NOMO-1 treated with DMSO at 0.1 percent for 48 hours (cell line): ENCODE results near the gene CCDC177.

Experiments
- DNase-seq: peaks from one replicate; lab custom pipeline; 2025; ENCODE audit not compliant: unreplicated experiment; lab: John Stamatoyannopoulos, UW

CCDC177 gene

GRCh38 chr14:69531135-69531534, 43.5 kb downstream of the CCDC177 start:
- no peak for DNase-seq

DNA sequence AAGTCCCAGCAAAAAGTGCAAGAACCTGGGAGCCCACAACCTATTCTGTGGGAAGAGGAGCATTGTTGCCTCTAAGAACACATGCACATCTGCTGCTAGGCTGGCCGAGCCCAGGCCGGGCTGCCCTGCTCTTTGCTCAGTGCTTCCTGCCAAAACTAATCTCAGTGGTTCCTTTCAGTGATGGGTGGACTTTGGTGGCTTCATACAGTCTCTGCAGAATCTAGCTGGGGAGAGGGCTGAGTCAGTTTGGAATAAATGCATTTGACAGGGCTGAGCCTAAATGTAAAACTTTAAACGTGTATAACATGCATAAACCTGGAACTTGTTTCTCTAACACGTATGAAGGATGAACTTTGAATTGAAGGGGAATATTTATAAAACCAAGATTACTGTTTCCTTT, 44.6 kb downstream of the CCDC177 start:
- no peak for DNase-seq

GRCh38 chr14:69529563-69529962, 45.1 kb downstream of the CCDC177 start:
- DNase-seq, result no peak

GRCh38 chr14:69528930-69529329, 45.7 kb downstream of the CCDC177 start:
- no peak for DNase-seq

- DNase-seq, result no peak
Measured at GRCh38 chr14:69528143-69528542, 46.5 kb downstream of the CCDC177 start.

DNA sequence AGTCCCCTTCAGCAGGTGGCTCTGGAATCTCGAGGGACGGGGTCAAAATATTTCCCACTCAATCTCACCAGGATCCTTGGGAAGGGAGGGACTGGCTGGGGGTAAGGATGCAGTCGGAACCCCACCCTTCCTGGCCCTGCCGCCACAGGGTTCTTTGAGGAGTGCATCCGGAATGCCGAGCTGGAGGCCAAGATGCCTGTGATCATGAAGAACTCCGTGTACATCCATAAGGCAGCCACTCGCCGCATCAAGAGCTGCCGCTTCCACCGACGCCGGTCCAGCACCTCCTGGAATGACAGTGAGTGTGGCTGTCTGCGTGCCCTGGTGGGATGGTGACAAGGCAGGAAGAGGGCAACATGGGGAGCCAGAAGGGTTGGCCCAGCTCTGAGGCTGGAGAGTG, 47.0 kb downstream of the CCDC177 start:
- DNase-seq, result no peak

DNA sequence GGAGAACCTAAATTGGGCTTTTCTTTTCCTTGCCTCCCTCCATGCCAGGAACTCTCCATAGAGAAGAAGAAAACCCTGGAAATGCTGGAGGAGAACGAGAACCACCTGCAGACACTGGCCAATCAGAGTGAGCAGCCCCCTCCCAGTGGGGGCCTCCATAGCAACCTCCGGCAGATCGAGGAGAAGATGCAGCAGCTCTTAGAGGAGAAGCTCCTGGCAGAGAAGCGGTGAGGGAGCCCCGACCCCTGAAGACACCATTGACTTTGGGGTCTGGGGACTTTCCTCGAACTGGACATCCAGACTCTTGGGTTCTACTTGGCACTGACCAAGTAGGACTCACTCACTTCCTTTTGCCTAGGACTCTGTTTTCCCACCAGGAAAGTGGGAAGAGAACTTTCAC, 48.8 kb downstream of the CCDC177 start:
- DNase-seq, result no peak

GRCh38 chr14:69522026-69522425, 52.6 kb downstream of the CCDC177 start:
- no peak for DNase-seq
